ENCODE results near the gene ZNRD2.
"Not testable (repeated sequence)": the region's sequence is repeated elsewhere in the genome, so short reads cannot be mapped to it uniquely, and the experiment has no call there.

Gene ZNRD2, protein sequence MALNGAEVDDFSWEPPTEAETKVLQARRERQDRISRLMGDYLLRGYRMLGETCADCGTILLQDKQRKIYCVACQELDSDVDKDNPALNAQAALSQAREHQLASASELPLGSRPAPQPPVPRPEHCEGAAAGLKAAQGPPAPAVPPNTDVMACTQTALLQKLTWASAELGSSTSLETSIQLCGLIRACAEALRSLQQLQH

DNA sequence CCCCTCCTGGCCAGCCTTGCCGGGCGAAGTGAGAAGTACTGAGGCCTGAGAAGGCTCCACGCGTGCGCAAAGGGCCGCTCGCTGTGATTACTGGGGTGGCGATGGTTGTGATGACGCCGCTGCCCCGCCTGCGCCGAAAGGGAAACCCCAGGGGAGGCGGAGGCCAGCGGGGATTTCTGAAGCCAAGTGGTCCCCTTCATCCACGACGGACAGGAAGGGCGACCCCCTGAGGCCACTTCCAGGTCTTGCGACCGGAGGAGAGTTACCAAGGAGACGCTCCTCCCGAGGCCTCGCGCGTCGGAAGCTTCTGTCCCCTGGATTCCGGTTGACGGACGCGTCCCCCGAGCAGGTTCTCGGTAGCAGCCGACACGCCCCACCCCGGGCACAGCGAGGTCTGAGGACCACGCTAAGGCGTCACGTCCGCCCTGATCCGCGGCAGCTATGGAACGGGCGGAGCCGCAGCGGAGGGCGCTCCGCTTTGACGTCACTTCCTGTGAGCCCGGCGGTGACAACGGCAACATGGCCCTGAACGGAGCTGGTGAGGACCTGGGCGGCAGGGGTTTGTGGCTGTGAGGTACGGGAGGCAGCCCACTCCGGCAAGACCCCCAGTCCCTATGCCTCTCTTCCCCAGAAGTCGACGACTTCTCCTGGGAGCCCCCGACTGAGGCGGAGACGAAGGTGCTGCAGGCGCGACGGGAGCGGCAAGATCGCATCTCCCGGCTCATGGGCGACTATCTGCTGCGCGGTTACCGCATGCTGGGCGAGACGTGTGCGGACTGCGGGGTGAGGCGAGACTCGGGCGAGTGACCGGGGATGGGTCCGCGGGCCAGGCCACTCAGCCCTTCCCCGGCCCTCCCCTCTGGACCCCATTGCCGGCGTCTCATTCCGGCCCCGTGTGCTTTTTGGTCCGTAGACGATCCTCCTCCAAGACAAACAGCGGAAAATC lies at the start of gene ZNRD2:
Gene ZNRD2, plus strand, starts transcription at position 505 of the 946 bp plus-strand sequence. Its CDS starts 15 bp downstream, at position 520.
- DNase-seq, result peak; percentile 98
- TF ChIP-seq POLR2A (IDR thresholded peaks at IDR 0.05; ENCODE audit: low read length), result peak; percentile 90
- TF ChIP-seq GATA1 (IDR thresholded peaks at IDR 0.05; ENCODE audit: low read depth, low read length), result no peak

DNA sequence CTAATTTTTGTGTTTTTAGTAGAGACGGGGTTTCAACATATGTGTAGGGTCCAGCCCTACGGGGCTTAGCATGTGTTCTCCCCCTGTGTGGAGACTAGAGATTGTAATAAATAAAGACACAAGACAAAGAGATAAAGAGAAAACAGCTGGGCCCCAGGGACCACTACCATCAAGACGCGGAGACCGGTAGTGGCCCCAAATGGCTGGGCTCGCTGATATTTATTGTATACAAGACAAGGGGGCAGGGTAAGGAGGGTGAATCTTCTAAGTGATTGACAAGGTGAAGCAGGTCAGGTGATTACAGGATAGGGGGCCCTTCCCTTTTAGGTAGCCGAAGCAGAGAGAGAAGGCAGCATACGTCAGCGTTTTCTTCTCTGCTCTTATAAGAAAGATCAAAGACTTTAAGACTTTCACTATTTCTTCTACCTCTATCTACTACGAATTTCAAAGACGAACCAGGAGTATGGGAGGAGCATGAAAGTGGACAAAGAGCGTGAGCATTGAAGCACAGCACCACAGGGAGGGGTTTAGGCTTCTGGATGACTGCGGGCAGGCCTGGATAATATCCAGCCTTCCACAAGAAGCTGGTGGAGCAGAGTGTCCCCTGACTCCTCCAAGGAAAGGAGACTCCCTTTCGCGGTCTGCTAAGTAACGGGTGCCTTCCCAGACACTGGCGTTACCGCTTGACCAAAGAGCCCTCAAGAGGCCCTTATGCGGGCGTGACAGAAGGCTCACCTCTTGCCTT lies 48.3 kb upstream of the ZNRD2 start:
- not testable (repeated sequence) for DNase-seq

DNA sequence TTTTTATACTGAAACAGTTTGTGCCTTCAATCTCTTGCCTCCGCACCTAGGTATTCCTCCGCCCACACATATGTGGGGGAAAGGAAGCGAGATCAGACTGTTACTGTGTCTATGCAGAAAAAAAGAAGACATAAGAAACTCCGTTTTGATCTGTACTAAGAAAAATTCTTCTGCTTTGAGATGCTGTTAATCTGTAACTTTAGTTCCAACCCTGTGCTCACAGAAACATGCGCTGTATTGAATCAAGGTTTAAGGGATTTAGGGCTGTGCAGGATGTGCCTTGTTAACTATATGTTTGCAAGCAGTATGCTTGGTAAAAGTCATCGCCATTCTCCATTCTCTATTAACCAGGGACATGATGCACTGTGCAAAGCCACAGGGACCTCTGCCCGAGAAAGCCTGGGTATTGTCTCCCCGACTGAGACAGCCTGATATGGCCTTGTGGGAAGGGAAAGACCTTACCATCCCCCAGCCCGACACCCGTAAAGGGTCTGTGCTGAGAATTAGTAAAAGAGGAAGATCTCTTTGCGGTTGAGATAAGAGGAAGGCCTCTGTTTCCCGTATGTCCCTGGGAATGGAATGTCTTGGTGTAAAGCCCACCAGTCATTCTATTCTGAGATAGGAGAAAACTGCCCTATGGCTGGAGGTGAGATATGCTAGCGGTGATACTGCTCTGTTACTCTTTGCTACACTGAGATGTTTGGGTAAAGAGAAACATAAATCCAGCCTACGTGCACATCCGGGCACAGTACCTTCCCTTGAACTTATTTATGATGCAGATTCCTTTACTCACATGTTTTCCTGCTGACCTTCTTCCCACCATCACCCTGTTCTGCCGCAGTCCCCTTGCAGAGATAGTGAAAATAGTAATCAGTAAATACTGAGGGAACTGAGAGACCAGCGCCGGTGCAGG lies 47.3 kb upstream of the ZNRD2 start:
- DNase-seq, result not testable (repeated sequence)

DNA sequence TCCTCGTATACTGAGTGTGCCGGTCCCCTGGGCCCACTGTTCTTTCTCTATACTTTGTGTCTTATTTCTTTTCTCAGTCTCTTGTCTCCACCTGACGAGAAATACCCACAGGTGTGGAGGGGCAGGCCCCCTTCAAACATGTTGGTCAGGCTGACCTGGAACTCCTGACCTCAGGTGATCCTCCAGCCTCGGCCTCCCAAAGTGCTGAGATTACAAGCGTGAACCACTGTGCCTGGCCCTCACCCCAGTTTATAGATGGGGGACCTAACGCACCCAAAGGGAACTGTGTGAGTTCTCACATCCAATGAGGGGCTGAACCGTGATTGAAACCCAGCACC lies 46.7 kb upstream of the ZNRD2 start:
- not testable (repeated sequence) for DNase-seq

DNA sequence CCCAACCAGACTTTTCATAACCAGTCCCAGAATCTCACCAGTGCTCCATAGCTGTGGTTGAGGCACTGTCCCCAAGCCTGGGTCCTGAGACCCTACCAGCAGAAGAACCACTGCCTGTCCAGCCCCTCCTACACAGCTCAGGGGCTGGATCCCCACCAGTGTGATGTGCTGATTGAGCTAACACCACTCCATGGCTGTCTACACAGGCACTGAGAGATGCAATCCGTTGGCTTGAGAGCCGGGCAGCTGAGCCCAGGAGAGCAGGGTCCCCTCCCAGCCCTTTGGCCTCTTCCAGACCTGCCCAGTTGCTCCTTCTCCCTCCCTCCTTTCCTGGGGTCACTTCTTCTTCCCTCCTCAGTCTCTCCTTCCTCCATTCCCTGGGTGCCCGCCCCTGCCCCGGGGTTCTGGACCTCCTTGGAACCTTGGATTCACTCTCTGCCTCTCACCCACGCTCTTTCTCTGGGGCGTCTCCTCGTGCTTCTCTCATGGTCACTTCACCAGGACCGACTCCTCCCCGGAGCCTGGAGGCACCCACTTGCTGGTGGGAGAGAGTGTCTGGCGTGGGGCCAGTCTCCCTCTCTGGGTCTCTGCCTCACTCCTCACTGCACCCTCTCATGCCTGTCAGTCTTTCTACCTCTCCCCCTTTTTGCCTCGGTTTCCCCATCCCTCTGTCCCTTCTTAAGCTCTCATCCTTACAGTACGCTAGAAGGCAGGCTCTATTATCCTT lies 46.1 kb upstream of the ZNRD2 start:
- no peak for TF ChIP-seq GATA1 (IDR thresholded peaks at IDR 0.05; ENCODE audit: low read depth, low read length)
- TF ChIP-seq POLR2A (IDR thresholded peaks at IDR 0.05; ENCODE audit: low read length), result no peak

DNA sequence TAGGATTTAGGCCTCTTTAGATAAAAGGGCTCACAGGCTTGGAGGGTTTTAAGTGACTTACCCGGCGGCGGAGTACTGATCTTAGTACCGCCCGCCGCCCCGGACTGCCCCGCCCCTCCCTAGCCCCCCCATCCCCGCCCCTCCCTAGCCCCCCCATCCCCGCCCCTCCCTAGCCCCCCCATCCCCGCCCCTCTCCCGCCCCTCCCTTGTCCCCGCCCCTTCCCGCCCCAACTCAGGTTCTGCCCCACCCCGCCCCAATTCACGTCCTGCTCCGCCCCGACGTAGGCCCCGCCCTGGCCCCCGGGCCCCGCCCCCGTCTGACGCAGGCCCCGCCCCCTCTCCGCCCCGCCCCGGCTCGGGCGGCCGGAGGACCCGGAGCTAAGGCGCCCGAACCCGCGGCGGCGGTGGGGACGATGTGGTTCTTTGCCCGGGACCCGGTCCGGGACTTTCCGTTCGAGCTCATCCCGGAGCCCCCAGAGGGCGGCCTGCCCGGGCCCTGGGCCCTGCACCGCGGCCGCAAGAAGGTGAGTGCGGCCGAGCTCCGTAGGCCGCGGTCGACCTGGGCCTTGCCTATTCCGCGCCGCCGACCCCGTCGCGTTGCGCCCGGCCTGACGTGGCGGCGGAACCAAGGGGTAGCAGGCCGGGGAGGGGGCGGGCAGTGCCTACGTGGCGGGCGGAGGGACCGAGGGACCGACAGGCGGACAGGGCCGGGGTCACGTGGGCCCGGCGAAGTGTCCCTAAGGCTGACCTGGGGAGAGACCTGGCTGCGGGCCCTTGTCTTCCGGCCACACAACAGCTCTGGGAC lies 45.3 kb upstream of the ZNRD2 start, which contains the start of gene SCYL1:
Gene SCYL1, plus strand, starts transcription at position 343 of the 805 bp plus-strand sequence. Its CDS starts 71 bp downstream, at position 414.
- TF ChIP-seq GATA1 (IDR thresholded peaks at IDR 0.05; ENCODE audit: low read depth, low read length) (no peak), POLR2A (IDR thresholded peaks at IDR 0.05; ENCODE audit: low read length) (peak; percentile 30)
- DNase-seq, result peak; percentile 85 to 93

More for the DNA sequence above, 46.1 kb upstream of the ZNRD2 start:
- DNase-seq, result no peak

DNA sequence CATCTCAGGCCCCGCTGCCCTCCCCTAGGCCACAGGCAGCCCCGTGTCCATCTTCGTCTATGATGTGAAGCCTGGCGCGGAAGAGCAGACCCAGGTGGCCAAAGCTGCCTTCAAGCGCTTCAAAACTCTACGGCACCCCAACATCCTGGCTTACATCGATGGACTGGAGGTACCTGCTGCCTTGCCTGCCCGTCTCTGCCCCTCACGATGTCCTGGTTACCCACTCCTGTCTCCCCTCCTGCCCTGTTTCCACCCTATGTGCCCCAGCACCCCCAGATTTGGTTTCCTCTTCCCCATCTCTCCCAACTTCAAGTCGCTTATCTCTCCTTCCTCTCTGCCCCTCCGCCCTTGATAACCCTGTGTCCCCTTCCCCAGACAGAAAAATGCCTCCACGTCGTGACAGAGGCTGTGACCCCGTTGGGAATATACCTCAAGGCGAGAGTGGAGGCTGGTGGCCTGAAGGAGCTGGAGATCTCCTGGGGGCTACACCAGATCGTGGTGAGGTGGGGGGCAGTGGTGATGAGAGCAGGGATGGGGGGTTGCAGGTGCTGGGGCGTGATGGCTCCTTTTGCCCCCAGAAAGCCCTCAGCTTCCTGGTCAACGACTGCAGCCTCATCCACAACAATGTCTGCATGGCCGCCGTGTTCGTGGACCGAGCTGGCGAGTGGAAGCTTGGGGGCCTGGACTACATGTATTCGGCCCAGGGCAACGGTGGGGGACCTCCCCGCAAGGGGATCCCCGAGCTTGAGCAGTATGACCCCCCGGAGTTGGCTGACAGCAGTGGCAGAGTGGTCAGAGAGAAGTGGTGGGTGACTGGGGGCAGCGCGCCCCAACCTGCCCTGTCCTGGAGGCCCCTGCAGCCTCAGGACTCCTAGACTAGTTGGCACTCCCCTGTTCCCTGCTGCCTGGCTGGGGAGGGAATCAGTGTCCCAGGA lies 44.5 kb upstream of the ZNRD2 start:
- DNase-seq, result no peak
- no peak for TF ChIP-seq POLR2A (IDR thresholded peaks at IDR 0.05; ENCODE audit: low read length)
- no peak for TF ChIP-seq GATA1 (IDR thresholded peaks at IDR 0.05; ENCODE audit: low read depth, low read length)

DNA sequence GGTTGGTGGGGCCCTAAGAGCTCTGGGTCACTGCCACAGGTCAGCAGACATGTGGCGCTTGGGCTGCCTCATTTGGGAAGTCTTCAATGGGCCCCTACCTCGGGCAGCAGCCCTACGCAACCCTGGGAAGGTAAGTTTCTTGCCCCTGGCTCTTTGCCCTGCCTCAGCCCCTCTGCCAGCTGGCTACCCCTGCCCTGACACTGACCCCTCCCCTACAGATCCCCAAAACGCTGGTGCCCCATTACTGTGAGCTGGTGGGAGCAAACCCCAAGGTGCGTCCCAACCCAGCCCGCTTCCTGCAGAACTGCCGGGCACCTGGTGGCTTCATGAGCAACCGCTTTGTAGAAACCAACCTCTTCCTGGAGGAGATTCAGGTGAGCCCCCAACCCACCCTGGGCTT lies 43.5 kb upstream of the ZNRD2 start:
- TF ChIP-seq POLR2A (IDR thresholded peaks at IDR 0.05; ENCODE audit: low read length) (no peak), GATA1 (IDR thresholded peaks at IDR 0.05; ENCODE audit: low read depth, low read length) (no peak)
- DNase-seq, result no peak

DNA sequence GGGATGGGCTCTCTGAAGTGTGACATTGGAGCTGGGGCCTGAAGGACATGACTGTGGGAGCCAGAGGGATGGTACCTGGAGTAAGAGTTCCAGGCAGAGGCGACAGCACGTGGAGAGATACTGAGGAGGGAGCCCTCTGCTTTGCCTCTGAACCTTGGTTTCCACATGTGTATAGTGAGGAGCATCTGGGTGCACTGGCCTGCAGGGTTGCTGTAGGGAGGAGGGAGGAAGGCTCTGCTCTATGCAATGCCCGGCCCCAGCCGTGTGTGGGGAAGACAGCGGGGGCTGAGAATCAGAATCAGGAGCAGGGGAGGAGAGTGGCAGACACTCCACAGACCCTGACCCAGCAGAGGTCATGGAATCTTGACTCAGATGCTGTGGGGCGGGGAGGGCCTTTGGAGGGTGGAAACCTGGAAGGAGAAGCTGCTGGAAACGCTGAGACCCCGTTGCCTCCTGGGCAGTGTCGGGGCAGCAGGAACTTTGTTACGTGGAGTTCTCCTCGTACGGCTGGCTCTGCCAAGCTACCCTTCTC lies 41.4 kb upstream of the ZNRD2 start:
- TF ChIP-seq POLR2A (IDR thresholded peaks at IDR 0.05; ENCODE audit: low read length) (no peak), GATA1 (IDR thresholded peaks at IDR 0.05; ENCODE audit: low read depth, low read length) (no peak)
- DNase-seq, result no peak

DNA sequence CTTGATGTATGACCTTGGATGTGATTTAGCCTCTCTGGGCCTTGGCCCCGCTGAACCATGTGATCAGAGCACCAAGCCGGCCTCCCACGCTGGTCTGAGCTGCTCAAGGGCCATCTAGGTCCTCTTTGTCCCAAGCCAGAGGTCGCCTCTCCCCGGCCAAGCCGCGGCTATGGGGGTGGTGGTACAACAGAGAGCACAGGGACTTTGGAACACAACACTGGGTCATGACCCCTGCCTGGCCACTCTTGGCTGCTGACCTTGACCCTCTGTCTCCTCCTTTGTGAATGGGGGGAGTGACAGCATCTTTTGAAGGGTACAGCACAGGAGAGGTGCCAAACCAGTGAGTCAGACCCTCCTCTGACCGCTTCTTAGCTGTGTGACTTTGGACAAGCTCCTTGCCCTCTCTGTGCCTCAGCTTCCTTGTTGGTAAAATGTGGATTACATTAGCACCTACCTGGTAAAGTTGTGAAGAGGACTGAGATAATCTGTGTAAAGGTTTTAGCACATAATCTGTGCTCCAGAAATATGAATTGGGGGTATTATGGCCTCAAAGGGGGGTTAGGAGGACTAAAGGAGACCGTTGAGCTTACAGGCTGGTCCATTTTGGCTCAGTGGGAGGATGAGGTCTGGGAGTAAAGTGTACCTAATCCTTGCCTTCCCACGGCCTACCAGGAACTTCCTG lies 40.7 kb upstream of the ZNRD2 start:
- TF ChIP-seq GATA1 (IDR thresholded peaks at IDR 0.05; ENCODE audit: low read depth, low read length), result no peak
- no peak for TF ChIP-seq POLR2A (IDR thresholded peaks at IDR 0.05; ENCODE audit: low read length)
- no peak for DNase-seq

DNA sequence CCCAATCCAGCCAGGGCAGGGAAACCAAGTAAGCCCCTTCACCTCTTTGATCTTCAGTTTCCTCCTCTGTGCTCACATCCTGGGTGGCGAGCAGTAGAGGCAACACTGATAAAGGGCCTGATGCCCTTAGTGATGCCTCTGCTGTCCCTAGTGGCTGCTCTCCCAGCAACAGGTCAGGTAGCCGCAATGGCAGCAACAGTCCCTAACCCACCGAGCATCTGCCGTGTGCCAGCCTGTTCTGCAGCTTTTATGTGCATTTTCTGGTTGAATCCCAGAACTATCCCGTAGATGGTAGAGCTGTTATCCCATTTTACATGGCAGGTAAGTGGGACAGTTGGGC lies 40.1 kb upstream of the ZNRD2 start:
- TF ChIP-seq GATA1 (IDR thresholded peaks at IDR 0.05; ENCODE audit: low read depth, low read length), result no peak
- TF ChIP-seq POLR2A (IDR thresholded peaks at IDR 0.05; ENCODE audit: low read length), result no peak
- peak; percentile 34 to 45 for DNase-seq

Data from erythroblast (primary cell).